Gastrocnemius medialis (tissue), 4 donors: ENCODE data around the gene TEX19.

ENCODE experiments used
- POLR2A ChIP-seq, 2 donors: fragments of 450-650 bp; IDR thresholded peaks; one replicate each; pipeline ENCODE4 v1.6.1; 2017; ENCODE audit warnings: antibody characterized with exemption in 2 of 2, mild to moderate bottlenecking in 2 of 2, moderate library complexity in 2 of 2
- TF ChIP-seq, protein P1 (sequence below), 5 experiments: fragments of 450-650 bp in 3 of 5; fragments of 200-600 bp in 2 of 5; sonication (generic) in 2 of 5; IDR thresholded peaks in 4 of 5; conservative IDR thresholded peaks in 1 of 5; 1 replicate in 4 of 5; 2 replicates in 1 of 5; pipeline ENCODE4 v1.5.1; 2016 to 2019; ENCODE audit warnings: antibody characterized with exemption in 5 of 5, mild to moderate bottlenecking in 3 of 5, moderate library complexity in 3 of 5

DNA sequence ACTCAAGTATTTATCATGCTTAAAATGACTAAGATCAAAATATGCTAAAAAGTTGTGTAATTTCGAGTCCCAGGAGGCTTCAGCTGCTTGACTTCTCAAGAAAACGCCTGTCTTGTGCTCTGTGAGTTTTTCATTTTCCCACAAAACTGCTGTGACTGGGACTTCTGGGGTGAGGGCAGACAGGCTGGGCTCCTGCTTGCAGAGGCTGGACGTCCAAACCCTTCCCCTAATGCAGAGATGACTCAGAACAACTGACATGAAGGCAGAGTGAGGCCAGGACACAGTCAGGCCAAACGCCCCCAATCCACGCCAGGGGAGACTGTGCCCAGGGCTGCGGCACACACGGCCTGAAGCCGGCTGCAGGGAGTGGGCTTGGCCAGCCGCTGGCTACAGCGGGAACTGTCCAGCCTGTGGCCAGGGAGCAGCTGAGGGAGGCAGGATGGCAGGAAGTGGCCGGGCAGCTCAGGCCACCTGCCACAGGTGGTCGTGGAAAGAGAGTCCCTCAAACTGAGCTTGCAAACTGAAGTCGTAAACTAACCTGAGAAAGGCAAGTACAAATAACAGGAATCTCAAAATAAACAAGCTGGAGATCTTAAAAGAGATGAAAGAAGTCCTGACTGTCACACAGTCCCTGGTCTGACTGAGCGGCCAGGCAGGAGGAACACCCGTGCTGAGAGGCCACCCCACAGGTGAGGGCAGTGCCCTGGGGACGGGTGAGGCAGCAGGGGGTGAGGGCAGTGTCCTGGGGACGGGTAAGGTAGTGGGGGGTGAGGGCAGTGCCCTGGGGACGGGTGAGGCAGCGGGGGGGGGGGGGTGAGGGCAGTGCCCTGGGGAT is 37.8 kb downstream of the TEX19 start:
- no peak for TF ChIP-seq POLR2A (IDR thresholded peaks at IDR 0.05)
- TF ChIP-seq, protein P1, sequence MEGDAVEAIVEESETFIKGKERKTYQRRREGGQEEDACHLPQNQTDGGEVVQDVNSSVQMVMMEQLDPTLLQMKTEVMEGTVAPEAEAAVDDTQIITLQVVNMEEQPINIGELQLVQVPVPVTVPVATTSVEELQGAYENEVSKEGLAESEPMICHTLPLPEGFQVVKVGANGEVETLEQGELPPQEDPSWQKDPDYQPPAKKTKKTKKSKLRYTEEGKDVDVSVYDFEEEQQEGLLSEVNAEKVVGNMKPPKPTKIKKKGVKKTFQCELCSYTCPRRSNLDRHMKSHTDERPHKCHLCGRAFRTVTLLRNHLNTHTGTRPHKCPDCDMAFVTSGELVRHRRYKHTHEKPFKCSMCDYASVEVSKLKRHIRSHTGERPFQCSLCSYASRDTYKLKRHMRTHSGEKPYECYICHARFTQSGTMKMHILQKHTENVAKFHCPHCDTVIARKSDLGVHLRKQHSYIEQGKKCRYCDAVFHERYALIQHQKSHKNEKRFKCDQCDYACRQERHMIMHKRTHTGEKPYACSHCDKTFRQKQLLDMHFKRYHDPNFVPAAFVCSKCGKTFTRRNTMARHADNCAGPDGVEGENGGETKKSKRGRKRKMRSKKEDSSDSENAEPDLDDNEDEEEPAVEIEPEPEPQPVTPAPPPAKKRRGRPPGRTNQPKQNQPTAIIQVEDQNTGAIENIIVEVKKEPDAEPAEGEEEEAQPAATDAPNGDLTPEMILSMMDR (IDR thresholded peaks at IDR 0.05 in 4 of 5, conservative IDR thresholded peaks at IDR 0.05 in 1 of 5): no peak
